AG09309 (cell line): ENCODE measurements around the gene RHOB.
A peak's percentile ranks its signal among the peaks of the same experiment; 100 is the strongest.

Source experiments
- DNase-seq: peaks from one replicate; pipeline ENCODE4 v3.0.0-alpha.2; 2010; ENCODE audit warnings: low read depth
- H3K4me3 ChIP-seq: 2 replicates; pipeline ENCODE4 v1.5.1; 2011; ENCODE audit warnings: mild to moderate bottlenecking, low read depth, low read length, moderate library complexity; ENCODE audit not compliant: control insufficient read depth
- CTCF ChIP-seq: IDR thresholded peaks from 2 replicates; pipeline ENCODE4 v1.5.1; 2011; ENCODE audit warnings: mild to moderate bottlenecking, low read depth, low read length, inconsistent platforms; ENCODE audit not compliant: insufficient read depth, control insufficient read depth; ENCODE audit errors: missing control alignments

Gene RHOB

GRCh38 chr2:20494241-20494640, 47.4 kb downstream of the RHOB start:
- H3K4me3 ChIP-seq: no peak overlapping the region
- TF ChIP-seq CTCF: no peak
- peak; percentile 61 for DNase-seq

GRCh38 chr2:20496076-20496872, 49.4 kb downstream of the RHOB start:
- peak; percentile 35 for DNase-seq
- H3K4me3 ChIP-seq: no peak overlapping the region
- TF ChIP-seq CTCF: no peak

- no peak overlapping the region for H3K4me3 ChIP-seq
- no peak for TF ChIP-seq CTCF
- no peak for DNase-seq
These were observed 50.1 kb downstream of the RHOB start for GRCh38 chr2:20496942-20497341.
